Measurements from ENCODE around the gene SPRED2.
"Not testable (repeated sequence)": the region's sequence is repeated elsewhere in the genome, so short reads cannot be mapped to it uniquely, and the experiment has no call there.

The SPRED2 gene

GRCh38 chr2:65338830-65339495, 93.4 kb downstream of the SPRED2 start:
- DNase-seq, result not testable (repeated sequence)

GRCh38 chr2:65337915-65338314, 94.5 kb downstream of the SPRED2 start:
- DNase-seq, result not testable (repeated sequence)

- no peak for DNase-seq
Observed at GRCh38 chr2:65334714-65335113, 97.7 kb downstream of the SPRED2 start.

- no peak for DNase-seq
Observed at GRCh38 chr2:65331336-65332025, 100.9 kb downstream of the SPRED2 start.

- peak; percentile 25 for DNase-seq
Observed at GRCh38 chr2:65329525-65329924, 102.9 kb downstream of the SPRED2 start.

- DNase-seq, result no peak
Observed at GRCh38 chr2:65326276-65326675, 106.1 kb downstream of the SPRED2 start.

- DNase-seq, result no peak
Observed at GRCh38 chr2:65325066-65325465, 107.3 kb downstream of the SPRED2 start.

GRCh38 chr2:65320946-65321345, 111.5 kb downstream of the SPRED2 start:
- no peak for DNase-seq

- DNase-seq, result no peak
Observed at GRCh38 chr2:65320042-65320725, 112.2 kb downstream of the SPRED2 start.

GRCh38 chr2:65319674-65320041, 112.7 kb downstream of the SPRED2 start:
- no peak for DNase-seq

GRCh38 chr2:65319072-65319673, 113.2 kb downstream of the SPRED2 start:
- DNase-seq, result no peak

GRCh38 chr2:65317841-65318240, 114.6 kb downstream of the SPRED2 start:
- no peak for DNase-seq

- DNase-seq, result not testable (repeated sequence)
Observed at GRCh38 chr2:65317351-65317750, 115.0 kb downstream of the SPRED2 start.

- DNase-seq, result no peak
Observed at GRCh38 chr2:65316072-65316471, 116.3 kb downstream of the SPRED2 start.

- no peak for DNase-seq
Observed at GRCh38 chr2:65314801-65315441, 117.5 kb downstream of the SPRED2 start.

- DNase-seq, result no peak
Observed at GRCh38 chr2:65313954-65314256, 118.5 kb downstream of the SPRED2 start.

GRCh38 chr2:65313126-65313953, 119.1 kb downstream of the SPRED2 start:
- DNase-seq, result no peak

GRCh38 chr2:65311596-65311995, 120.8 kb downstream of the SPRED2 start:
- DNase-seq, result no peak

- DNase-seq, result no peak
Observed at GRCh38 chr2:65311049-65311448, 121.3 kb downstream of the SPRED2 start.

- no peak for DNase-seq
Observed at GRCh38 chr2:65309699-65310098, 122.7 kb downstream of the SPRED2 start.

GRCh38 chr2:65305934-65306333, 126.5 kb downstream of the SPRED2 start:
- DNase-seq, result no peak
